Right ventricle myocardium inferior (tissue), 1 donor: ENCODE results near the gene KCNN3. TPM values are rescaled to one million over a fixed set of nuclear protein-coding genes. Genes with fewer than 3 reads are reported as not detected.

Experiments used
- ATAC-seq: fragments of 200-7000 bp; cut with Tn5 transposase; one replicate; pipeline ENCODE4 v1.9.1; 2020; ENCODE audit warnings: mild to moderate bottlenecking, moderate library complexity
- DNase-seq: peaks from one replicate; pipeline ENCODE4 v3.0.0; 2021; ENCODE audit errors: missing footprints
- intact Hi-C: fragments of 100-400 bp; cut with DNase I; formaldehyde crosslinking; loops from one replicate; pipeline ENCODE4 v1.11.0; 2022
- total RNA-seq: library from RNA; stranded (reverse); fragmentation: NEBNext Ultra II Directional; extraction: Animal tissue kit (Norgen Biotek cat#: 25700); gene quantifications from one replicate; pipeline ENCODE4 v1.2.1, GENCODE V29; 2021
- donor health status: DM: no; HTN: yes; CAD: no; lungs with severe emphysema.

KCNN3 gene
- total RNA-seq, 1 donor from 2014 or later: 3.4 TPM

- intact Hi-C loops: no loop called here
- DNase-seq (no peak), ATAC-seq (no peak)
These were observed 119.1 kb downstream of the KCNN3 start for GRCh38 chr1:154750681-154751665.

GRCh38 chr1:154749078-154749760 is 120.9 kb downstream of the KCNN3 start:
- intact Hi-C loops: no loop called here
- ATAC-seq (no peak), DNase-seq (no peak)

DNA sequence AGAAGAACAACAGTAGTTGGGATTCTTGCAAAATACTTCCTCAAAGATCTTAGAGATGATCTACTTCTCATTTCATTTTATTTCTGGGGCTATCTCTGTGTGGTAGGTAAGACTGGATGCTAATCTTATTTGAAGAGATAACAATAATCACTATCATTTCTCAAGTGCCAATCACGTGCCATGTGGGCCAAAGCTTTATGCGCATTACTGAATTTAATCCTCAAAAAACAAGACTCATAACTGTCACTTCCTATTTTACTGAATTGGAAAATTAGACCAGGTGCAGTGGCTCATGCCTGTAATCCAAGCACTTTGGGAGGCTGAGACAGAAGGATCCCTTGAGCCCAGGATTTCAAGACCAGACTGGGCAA is 121.7 kb downstream of the KCNN3 start:
- intact Hi-C loops: no loop called here
- no peak for DNase-seq
- no peak for ATAC-seq

- ATAC-seq (peak; percentile 17), DNase-seq (peak; percentile 76)
- intact Hi-C loops: no loop called here
These were observed 122.2 kb downstream of the KCNN3 start for GRCh38 chr1:154747740-154748404.

DNA sequence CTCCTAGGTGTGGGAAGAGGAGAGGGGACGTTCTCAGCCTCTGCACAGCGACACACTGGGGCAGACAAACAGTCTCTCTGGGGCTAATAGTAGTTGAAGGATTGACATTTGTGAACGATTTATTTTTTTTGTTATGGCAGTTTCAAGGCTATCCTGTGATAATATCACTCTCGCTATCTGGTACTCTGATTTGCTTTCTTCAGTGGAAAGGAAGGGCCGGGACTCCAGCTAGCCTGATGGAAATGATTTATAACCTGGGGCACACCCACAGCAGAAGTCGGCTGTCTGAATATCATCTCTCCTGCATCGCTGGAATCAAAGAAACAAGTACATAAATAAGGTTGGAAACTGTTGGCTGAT is 122.7 kb downstream of the KCNN3 start:
- DNase-seq (no peak), ATAC-seq (no peak)
- intact Hi-C loops: no loop called here

GRCh38 chr1:154746622-154747299 is 123.3 kb downstream of the KCNN3 start:
- no peak for ATAC-seq
- intact Hi-C loops: no loop called here
- no peak for DNase-seq

DNA sequence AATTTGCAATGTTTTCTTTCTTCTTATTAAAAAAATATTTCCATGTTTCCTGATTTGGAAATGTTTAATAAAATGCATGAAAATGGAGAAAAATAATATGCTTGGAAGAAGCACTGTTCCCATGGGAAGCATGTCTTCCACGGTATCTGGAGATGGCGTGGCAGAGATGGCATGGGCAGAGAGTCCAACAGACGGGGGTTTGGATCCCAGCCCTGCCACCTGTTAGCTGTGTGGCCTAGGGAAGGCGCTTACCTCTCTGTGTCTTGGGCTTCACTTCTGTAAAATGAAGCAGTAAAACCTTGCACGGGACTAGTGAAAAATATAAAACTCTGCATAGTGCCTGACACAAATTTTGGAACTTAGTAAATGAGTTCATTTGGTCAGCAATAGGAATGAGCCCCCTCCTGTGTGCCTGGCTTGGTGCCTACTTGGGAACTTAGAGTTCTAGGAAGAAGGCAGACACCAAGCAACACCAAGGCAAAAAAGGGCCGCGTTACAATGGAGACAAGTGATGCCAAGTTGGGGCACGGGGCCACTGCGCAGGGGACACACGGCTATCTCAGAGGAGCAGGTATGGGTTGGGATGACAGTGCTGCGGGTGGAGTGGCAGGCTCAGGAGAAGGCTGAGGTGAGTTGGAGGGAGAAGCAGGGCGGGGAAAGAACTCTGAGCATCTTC is 124.2 kb downstream of the KCNN3 start:
- ATAC-seq: peak; percentile 21
- no peak for DNase-seq
- intact Hi-C loops: no loop called here

- peak; percentile 90 for ATAC-seq
- intact Hi-C loops: no loop called here
- DNase-seq: no peak
These were observed 124.8 kb downstream of the KCNN3 start for GRCh38 chr1:154745286-154745731.

- DNase-seq: no peak
- no peak for ATAC-seq
- intact Hi-C loops: loop anchor here (5.0 kb wide), 1 partner anchor 37 kb away; no protein-coding TSS in a partner anchor
These were observed 125.6 kb downstream of the KCNN3 start for GRCh38 chr1:154744352-154745035.

DNA sequence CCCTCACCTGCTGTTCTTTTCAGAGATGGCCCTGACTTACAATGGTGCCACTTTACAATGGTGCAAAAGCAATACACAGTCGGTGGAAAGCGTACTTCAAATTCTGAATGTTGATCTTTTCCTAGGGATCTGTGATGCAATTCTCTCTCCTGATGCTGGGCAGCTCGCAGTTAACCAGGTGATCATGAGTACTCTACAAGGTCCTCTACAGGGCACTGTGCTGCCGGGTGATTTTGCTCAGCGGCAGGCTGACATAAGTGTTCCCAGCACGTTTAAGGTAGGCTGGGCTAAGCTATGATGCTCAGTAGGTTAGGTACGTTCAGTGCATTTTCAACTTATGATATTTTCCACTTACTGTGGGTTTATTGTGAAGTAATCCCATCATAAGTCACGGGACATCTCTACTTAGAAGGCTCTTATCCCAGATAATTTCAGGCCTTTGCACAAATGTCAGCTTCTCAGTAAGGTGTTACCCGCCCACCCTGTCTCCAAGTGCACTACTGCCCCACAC is 126.5 kb downstream of the KCNN3 start:
- intact Hi-C loops: loop anchor here (5.0 kb wide), 1 partner anchor 36 kb away; no protein-coding TSS in a partner anchor
- ATAC-seq (no peak), DNase-seq (no peak)

DNA sequence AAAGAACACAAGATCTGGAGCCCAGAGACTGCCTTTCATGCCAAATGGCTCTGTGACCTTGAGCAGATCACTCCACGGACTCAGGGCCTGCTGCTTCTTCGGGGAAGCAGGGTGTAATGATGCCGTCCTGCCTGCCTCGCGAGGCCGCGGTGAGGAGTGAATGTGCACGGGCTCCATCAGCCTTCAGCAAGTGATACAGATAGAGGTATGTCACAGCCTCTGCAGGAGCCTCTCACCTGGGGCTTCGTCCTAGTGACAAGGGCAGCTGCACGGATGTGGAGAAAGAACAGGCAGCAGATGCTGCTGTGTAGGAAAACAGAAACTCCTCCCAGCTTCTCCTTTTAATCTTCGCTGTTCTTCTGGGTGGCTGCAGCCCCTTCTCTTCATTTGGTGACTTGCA is 127.5 kb downstream of the KCNN3 start:
- ATAC-seq (peak; percentile 12), DNase-seq (peak; percentile 60)
- intact Hi-C loops: loop anchor here (5.0 kb wide), 1 partner anchor 35 kb away; no protein-coding TSS in a partner anchor

- DNase-seq (no peak), ATAC-seq (peak; percentile 15)
- intact Hi-C loops: loop anchor here (5.0 kb wide), 1 partner anchor 35 kb away; no protein-coding TSS in a partner anchor
These were observed 128.2 kb downstream of the KCNN3 start for GRCh38 chr1:154741741-154742495.

DNA sequence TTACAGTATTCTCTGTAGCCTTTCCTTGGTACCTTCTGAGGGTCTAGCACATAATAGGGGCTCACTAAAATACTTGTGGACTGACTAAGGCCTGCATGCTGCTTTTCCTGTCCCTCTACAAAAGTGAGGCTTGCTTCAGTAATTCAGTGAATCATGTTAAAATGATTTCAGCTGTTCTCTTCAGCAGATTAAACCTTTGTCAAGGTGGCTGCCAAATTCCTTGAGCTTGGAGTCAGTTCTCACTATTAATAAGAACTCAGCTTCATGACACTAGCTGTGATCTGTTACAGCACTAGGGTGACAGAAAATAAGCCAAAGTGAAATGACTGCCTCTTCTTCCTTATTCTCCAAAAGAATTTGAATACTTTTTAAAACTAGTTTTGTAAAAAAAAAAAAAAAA is 128.8 kb downstream of the KCNN3 start:
- ATAC-seq (peak; percentile 55), DNase-seq (no peak)
- intact Hi-C loops: loop anchor here (5.0 kb wide), 1 partner anchor 34 kb away; no protein-coding TSS in a partner anchor

DNA sequence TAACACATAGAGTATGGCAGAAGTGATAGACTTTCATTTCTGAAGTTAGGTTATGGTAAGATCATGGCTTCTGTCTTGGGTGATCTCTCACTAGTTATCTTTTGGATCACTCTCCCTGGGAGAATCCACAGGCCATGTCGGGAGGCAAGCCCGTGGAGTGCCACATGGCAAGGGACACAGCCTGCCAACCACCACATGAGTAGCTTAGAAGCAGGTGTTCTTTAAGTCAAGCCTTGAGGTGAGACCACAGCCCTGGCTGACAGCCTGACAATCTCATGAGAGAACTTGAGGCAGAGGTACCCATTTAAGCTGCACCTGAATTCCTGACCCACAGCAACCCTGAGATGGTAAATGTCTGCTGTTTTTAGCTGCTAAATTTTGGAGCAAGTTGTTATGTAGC is 130.4 kb downstream of the KCNN3 start:
- no peak for ATAC-seq
- no peak for DNase-seq
- intact Hi-C loops: loop anchor here (5.0 kb wide), 1 partner anchor 32 kb away; no protein-coding TSS in a partner anchor

- no peak for DNase-seq
- no peak for ATAC-seq
- intact Hi-C loops: no loop called here
These were observed 133.2 kb downstream of the KCNN3 start for GRCh38 chr1:154736841-154737240.

DNA sequence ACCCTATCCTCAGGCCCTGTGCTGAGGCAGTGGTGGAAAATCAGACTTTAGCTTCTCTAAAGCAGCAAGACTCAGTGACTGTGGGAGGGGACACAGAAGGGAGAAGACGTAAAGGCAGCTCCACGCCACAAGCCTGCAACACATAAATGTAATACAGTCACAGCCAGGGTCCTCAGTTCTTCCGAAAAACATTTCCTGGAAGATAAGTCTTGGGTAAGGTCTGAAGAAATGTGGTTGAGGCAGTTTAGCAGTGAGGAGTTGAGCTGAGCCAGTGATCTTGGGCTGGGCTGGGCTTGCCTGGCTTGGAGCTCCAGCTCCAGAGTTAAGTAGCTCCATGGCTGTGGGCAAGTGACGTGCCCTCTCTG is 134.3 kb downstream of the KCNN3 start:
- ATAC-seq (no peak), DNase-seq (no peak)
- intact Hi-C loops: no loop called here
